ENCODE data around the gene DOK6. TPM values are rescaled to one million over a fixed set of nuclear protein-coding genes. Genes with fewer than 3 reads are reported as not detected.

The DOK6 gene
- total RNA-seq, 4 donors from 2014 or later = 0.34 to 10.8 (median 0.52) TPM

- TF ChIP-seq, protein P1, sequence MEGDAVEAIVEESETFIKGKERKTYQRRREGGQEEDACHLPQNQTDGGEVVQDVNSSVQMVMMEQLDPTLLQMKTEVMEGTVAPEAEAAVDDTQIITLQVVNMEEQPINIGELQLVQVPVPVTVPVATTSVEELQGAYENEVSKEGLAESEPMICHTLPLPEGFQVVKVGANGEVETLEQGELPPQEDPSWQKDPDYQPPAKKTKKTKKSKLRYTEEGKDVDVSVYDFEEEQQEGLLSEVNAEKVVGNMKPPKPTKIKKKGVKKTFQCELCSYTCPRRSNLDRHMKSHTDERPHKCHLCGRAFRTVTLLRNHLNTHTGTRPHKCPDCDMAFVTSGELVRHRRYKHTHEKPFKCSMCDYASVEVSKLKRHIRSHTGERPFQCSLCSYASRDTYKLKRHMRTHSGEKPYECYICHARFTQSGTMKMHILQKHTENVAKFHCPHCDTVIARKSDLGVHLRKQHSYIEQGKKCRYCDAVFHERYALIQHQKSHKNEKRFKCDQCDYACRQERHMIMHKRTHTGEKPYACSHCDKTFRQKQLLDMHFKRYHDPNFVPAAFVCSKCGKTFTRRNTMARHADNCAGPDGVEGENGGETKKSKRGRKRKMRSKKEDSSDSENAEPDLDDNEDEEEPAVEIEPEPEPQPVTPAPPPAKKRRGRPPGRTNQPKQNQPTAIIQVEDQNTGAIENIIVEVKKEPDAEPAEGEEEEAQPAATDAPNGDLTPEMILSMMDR (IDR thresholded peaks at IDR 0.05; ENCODE audit: low read depth) = no peak
Measured at GRCh38 chr18:69564602-69565001, 163.9 kb downstream of the DOK6 start.

DNA sequence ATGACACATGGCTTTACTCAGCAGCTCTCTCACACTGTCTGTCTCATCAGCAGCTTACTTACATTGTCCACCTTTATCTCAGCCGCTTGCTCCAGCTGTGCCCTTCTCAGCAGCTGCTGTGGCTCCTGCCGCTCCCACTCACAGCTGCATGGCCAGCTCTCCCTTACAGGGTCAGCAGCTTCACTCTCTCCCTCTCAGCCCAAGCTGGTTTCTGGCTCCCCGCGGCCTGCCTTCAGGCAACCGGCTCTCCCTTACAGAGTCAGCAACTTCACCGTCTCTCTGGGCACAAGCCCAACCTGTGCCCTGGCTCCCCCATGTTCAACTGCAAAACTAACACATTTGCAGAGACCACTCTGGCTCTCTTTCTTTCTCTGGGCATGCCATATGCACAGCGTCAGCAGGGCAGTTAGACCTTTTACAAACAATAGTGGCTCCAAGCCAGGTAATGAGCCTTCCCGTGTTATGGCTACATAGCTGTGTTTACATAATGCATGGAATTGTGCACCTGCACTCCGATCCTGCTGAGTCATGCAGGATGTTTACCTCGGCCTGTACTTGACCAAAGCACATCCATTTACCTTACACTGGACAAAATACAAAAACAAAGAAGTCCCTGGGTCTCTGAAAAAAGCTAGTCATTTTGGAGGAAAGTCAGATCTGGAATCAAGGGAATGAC is 167.3 kb downstream of the DOK6 start:
- TF ChIP-seq, protein P1 (IDR thresholded peaks at IDR 0.05; ENCODE audit: low read depth) = no peak

DNA sequence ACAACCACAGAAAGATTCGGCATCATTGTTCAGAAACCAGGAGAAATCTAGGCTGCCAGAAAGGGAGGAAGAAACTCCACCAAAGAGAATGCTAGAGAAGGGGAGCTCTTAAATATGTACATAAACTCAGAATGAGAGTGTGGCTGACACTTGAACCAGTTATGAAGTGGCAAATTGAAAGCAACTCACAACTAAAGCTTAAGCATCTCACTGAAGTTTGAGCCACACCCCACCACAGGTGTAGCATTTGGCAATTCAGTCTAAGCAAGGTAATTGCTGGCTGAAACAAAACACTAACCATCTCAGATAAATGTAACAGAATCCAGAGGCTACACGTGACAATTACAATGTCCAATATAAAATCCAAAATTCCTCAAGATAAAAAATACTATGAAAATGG is 168.4 kb downstream of the DOK6 start:
- TF ChIP-seq, protein P1 (IDR thresholded peaks at IDR 0.05; ENCODE audit: low read depth) = no peak

- TF ChIP-seq, protein P1 (IDR thresholded peaks at IDR 0.05; ENCODE audit: low read depth) = no peak
Measured at GRCh38 chr18:69574401-69574800, 173.7 kb downstream of the DOK6 start.

GRCh38 chr18:69580107-69580506 is 179.4 kb downstream of the DOK6 start:
- TF ChIP-seq, protein P1 (IDR thresholded peaks at IDR 0.05; ENCODE audit: low read depth) = no peak

DNA sequence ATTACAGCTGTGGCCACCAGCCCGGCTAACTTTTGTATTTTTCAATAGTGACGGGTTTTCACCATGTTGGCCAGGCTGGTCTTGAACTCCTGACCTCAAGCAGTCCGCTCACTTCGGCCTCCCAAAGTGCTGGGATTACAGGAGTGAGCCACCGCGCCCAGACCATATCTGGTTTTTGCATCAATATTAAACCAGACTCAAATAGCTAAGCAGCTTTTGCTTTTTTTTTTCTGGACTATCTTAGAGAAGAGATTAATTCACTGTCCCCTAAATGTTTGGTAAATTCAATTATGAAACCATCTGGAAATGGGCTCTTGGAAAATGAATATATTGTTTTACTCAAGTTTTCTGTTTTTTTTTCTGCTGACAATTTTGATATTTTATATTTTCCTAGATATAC is 183.7 kb downstream of the DOK6 start:
- TF ChIP-seq, protein P1 (IDR thresholded peaks at IDR 0.05; ENCODE audit: low read depth) = no peak

GRCh38 chr18:69585696-69586095 is 185.0 kb downstream of the DOK6 start:
- TF ChIP-seq, protein P1 (IDR thresholded peaks at IDR 0.05; ENCODE audit: low read depth) = no peak
